ENCODE results near the gene AKT2. TPM values are rescaled to one million over a fixed set of nuclear protein-coding genes. Genes with fewer than 3 reads are reported as not detected.

AKT2 gene
- total RNA-seq, 1 experiment from 2014 or later: 146 TPM

GRCh38 chr19:40321076-40321475, 35.9 kb upstream of the AKT2 start:
- H3K27me3 ChIP-seq (replicated peaks; ENCODE audit: insufficient read depth, low read depth, low read length, poor library complexity): no peaks in the 10 kb centered on the region
- peaks cover 20% of the 10 kb centered on the region for H3K4me1 ChIP-seq (ENCODE audit: insufficient read depth, low read length, poor library complexity, severe bottlenecking)
- BruUV-seq (replicated peaks): no TSS peak
- POLR2A ChIA-PET (ENCODE audit: low non-redundant PET): no interaction called here
- H3K4me3 ChIP-seq (ENCODE audit: low read depth, low read length, poor library complexity, severe bottlenecking): no peak overlapping the region
- peaks cover 48% of the 10 kb centered on the region for H3K36me3 ChIP-seq (ENCODE audit: insufficient read depth, low read length, poor library complexity, severe bottlenecking)
- no peaks in the 10 kb centered on the region for H3K9me3 ChIP-seq (ENCODE audit: low read depth, low read length, poor library complexity, severe bottlenecking)
- TF ChIP-seq EZH2 (IDR thresholded peaks at IDR 0.05; ENCODE audit: borderline replicate concordance, low read depth, low read length, poor library complexity, severe bottlenecking): no peak
- CTCF ChIA-PET: no interaction called here
- intact Hi-C loops (cut with micrococcal nuclease; ENCODE audit: unreplicated experiment): no loop called here
- H3K27ac ChIP-seq (ENCODE audit: low read depth, low read length, poor library complexity, severe bottlenecking): no peak overlapping the region
- DNase-seq (ENCODE audit: low spot score): no peak

- BruUV-seq (replicated peaks): no TSS peak
- no peaks in the 10 kb centered on the region for H3K27me3 ChIP-seq (replicated peaks; ENCODE audit: insufficient read depth, low read depth, low read length, poor library complexity)
- H3K4me3 ChIP-seq (ENCODE audit: low read depth, low read length, poor library complexity, severe bottlenecking): no peak overlapping the region
- H3K27ac ChIP-seq (ENCODE audit: low read depth, low read length, poor library complexity, severe bottlenecking): no peak overlapping the region
- intact Hi-C loops (cut with micrococcal nuclease; ENCODE audit: unreplicated experiment): no loop called here
- no peak for TF ChIP-seq EZH2 (IDR thresholded peaks at IDR 0.05; ENCODE audit: borderline replicate concordance, low read depth, low read length, poor library complexity, severe bottlenecking)
- TF ChIP-seq, protein P1, sequence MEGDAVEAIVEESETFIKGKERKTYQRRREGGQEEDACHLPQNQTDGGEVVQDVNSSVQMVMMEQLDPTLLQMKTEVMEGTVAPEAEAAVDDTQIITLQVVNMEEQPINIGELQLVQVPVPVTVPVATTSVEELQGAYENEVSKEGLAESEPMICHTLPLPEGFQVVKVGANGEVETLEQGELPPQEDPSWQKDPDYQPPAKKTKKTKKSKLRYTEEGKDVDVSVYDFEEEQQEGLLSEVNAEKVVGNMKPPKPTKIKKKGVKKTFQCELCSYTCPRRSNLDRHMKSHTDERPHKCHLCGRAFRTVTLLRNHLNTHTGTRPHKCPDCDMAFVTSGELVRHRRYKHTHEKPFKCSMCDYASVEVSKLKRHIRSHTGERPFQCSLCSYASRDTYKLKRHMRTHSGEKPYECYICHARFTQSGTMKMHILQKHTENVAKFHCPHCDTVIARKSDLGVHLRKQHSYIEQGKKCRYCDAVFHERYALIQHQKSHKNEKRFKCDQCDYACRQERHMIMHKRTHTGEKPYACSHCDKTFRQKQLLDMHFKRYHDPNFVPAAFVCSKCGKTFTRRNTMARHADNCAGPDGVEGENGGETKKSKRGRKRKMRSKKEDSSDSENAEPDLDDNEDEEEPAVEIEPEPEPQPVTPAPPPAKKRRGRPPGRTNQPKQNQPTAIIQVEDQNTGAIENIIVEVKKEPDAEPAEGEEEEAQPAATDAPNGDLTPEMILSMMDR (conservative IDR thresholded peaks at IDR 0.05; ENCODE audit: low read depth, low read length): no peak
- H3K36me3 ChIP-seq (ENCODE audit: insufficient read depth, low read length, poor library complexity, severe bottlenecking): peaks cover 43% of the 10 kb centered on the region
- ChIA-PET POLR2A (ENCODE audit: low non-redundant PET) (no interaction called here), CTCF (no interaction called here)
- DNase-seq (ENCODE audit: low spot score): no peak
- H3K9me3 ChIP-seq (ENCODE audit: low read depth, low read length, poor library complexity, severe bottlenecking): no peaks in the 10 kb centered on the region
- peaks cover 23% of the 10 kb centered on the region for H3K4me1 ChIP-seq (ENCODE audit: insufficient read depth, low read length, poor library complexity, severe bottlenecking)
Observed at GRCh38 chr19:40320558-40320935, 35.4 kb upstream of the AKT2 start.

DNA sequence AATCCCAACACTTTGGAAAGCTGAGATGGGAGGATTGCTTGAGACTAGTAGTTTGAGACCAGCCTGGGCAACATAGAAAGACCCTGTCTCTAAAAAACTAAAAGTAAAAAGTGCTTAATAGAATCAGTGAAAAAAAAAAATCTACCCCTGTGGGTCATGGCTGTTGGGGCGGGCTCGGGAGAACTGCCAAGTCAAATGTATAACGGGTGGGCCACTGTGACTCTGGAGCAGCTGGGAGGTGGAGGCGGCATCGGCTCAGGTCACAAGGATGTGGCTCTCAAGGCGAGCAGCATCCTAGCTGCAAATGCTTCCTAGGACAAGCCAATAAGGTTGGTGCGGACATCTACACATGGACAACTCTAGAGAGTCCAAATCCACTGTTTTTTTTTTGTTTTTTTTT, 32.2 kb upstream of the AKT2 start:
- ChIA-PET CTCF (no interaction called here), POLR2A (ENCODE audit: low non-redundant PET) (no interaction called here)
- no peak overlapping the region for H3K27ac ChIP-seq (ENCODE audit: low read depth, low read length, poor library complexity, severe bottlenecking)
- H3K4me3 ChIP-seq (ENCODE audit: low read depth, low read length, poor library complexity, severe bottlenecking): no peak overlapping the region
- H3K27me3 ChIP-seq (replicated peaks; ENCODE audit: insufficient read depth, low read depth, low read length, poor library complexity): no peaks in the 10 kb centered on the region
- TF ChIP-seq, protein P1 (conservative IDR thresholded peaks at IDR 0.05; ENCODE audit: low read depth, low read length): no peak
- no peak for DNase-seq (ENCODE audit: low spot score)
- H3K4me1 ChIP-seq (ENCODE audit: insufficient read depth, low read length, poor library complexity, severe bottlenecking): peaks cover 15% of the 10 kb centered on the region
- intact Hi-C loops (cut with micrococcal nuclease; ENCODE audit: unreplicated experiment): no loop called here
- BruUV-seq (replicated peaks): no TSS peak
- peaks cover 16% of the 10 kb centered on the region for H3K36me3 ChIP-seq (ENCODE audit: insufficient read depth, low read length, poor library complexity, severe bottlenecking)
- no peaks in the 10 kb centered on the region for H3K9me3 ChIP-seq (ENCODE audit: low read depth, low read length, poor library complexity, severe bottlenecking)

DNA sequence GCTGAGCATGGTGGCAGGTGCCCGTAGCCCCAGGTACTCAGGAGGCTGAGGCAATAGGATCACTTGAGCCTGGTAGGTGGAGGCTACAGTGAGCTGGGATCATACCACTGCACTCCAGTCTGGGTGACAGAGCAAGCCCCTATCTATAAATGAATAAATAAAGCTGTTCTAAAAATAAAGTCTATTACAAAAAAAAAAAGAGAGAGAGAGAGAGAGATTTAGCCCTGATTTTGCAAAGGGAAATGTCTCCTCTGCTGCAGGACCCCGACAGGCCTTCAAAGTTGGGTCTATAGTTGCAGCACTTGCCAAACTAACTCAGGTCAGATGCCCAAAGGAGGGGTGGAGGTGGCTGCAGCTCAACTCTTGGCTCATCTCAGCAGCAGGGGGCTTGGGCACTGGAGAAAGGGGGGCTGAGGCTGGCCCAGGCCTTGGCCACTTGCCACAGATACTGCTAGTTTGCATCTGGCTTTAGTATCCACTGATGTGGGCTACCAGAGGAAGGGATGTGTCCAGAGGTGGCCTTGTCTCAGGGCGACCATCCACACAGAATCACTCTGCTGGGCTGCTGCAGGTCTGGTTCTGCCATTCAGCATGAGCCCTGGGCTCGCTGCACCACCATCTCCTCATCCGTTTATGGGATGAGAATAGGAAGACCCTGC, 30.8 kb upstream of the AKT2 start:
- ChIA-PET CTCF (interaction anchor here (0.7 to 1.4 kb wide), 2 partner anchors 10 to 1442 kb away, joined by 3 to 5 read pairs; no protein-coding TSS in a partner anchor), POLR2A (ENCODE audit: low non-redundant PET) (no interaction called here)
- Histone ChIP-seq H3K9me3 (ENCODE audit: low read depth, low read length, poor library complexity, severe bottlenecking) (no peaks in the 10 kb centered on the region), H3K27me3 (replicated peaks; ENCODE audit: insufficient read depth, low read depth, low read length, poor library complexity) (no peaks in the 10 kb centered on the region), H3K27ac (ENCODE audit: low read depth, low read length, poor library complexity, severe bottlenecking) (no peak overlapping the region), H3K4me3 (ENCODE audit: low read depth, low read length, poor library complexity, severe bottlenecking) (no peak overlapping the region), H3K36me3 (ENCODE audit: insufficient read depth, low read length, poor library complexity, severe bottlenecking) (peaks cover 2% of the 10 kb centered on the region), H3K4me1 (ENCODE audit: insufficient read depth, low read length, poor library complexity, severe bottlenecking) (peaks cover 15% of the 10 kb centered on the region)
- peak; percentile 37 for DNase-seq (ENCODE audit: low spot score)
- intact Hi-C loops (cut with micrococcal nuclease; ENCODE audit: unreplicated experiment): no loop called here
- TF ChIP-seq EZH2 (IDR thresholded peaks at IDR 0.05; ENCODE audit: borderline replicate concordance, low read depth, low read length, poor library complexity, severe bottlenecking): no peak
- TF ChIP-seq, protein P1 (conservative IDR thresholded peaks at IDR 0.05; ENCODE audit: low read depth, low read length): no peak
- BruUV-seq (replicated peaks): no TSS peak
